ENCODE data around the gene AP3S1. TPM values are rescaled to one million over a fixed set of nuclear protein-coding genes. Genes with fewer than 3 reads are reported as not detected.

The AP3S1 gene
- total RNA-seq, 4 donors from 2014 or later: 59.6 to 86.9 (median 77.6) TPM

GRCh38 chr5:115849258-115849798, 7.6 kb downstream of the AP3S1 start:
- TF ChIP-seq, protein P1, sequence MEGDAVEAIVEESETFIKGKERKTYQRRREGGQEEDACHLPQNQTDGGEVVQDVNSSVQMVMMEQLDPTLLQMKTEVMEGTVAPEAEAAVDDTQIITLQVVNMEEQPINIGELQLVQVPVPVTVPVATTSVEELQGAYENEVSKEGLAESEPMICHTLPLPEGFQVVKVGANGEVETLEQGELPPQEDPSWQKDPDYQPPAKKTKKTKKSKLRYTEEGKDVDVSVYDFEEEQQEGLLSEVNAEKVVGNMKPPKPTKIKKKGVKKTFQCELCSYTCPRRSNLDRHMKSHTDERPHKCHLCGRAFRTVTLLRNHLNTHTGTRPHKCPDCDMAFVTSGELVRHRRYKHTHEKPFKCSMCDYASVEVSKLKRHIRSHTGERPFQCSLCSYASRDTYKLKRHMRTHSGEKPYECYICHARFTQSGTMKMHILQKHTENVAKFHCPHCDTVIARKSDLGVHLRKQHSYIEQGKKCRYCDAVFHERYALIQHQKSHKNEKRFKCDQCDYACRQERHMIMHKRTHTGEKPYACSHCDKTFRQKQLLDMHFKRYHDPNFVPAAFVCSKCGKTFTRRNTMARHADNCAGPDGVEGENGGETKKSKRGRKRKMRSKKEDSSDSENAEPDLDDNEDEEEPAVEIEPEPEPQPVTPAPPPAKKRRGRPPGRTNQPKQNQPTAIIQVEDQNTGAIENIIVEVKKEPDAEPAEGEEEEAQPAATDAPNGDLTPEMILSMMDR (IDR thresholded peaks at IDR 0.05): no peak
- ATAC-seq (ENCODE audit: low FRiP score) (no peak), DNase-seq (ENCODE audit: low spot score) (no peak)

DNA sequence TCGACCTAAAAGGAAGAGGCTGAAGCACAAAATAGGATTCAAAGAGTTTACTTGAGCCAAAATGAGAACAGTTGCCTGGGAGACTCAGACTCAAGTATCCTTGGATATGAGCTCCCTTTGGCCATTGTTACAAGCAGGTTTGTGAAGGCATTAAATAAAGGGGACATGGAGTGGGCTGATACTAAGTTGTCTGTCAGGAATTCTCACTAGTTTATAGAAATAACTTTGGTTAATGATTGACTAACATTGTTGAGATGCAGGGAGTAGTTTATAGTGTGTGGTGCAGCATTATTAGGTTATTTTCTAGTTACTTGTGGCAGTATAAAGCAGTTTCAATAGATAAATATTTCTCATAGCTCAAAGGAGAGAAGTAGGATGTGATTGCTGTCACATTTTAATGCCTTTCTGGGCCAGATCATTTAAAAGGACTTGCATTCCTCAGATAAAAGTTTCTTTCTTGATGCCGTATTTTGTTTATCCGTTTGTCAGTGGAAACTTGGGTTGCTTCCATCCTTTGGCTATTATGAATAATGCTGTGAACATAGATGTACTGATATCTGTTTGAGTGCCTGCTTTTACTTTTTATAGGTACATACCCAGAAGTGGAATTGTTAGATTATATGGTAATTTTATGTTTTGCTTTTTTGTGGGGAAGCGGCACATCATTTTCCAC, 9.1 kb downstream of the AP3S1 start:
- ATAC-seq (ENCODE audit: low FRiP score): no peak

DNA sequence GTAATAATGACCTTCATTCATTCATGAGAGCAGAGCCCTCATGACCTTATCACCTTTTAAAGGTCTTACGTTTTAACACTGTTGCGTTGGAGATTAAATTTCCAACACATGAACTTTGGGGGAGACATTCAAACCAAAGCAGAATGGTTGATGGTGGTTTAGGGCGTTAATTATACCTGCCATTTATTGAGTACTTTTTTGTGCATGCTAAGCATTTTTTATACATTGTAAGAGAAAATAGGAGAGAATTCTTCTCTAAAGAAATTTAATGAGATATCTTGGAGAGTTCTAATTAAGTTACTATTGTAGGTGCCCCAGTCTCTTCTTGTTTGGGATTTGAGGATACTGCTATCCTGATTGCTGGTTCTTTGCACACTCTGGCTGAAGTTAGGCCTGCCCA, 12.4 kb downstream of the AP3S1 start:
- DNase-seq (ENCODE audit: low spot score) (no peak), ATAC-seq (ENCODE audit: low FRiP score) (no peak)
- TF ChIP-seq, protein P1 (IDR thresholded peaks at IDR 0.05): no peak

More for the DNA sequence above, 9.1 kb downstream of the AP3S1 start:
- no peak for DNase-seq (ENCODE audit: low spot score)
- TF ChIP-seq, protein P1 (IDR thresholded peaks at IDR 0.05): no peak

DNA sequence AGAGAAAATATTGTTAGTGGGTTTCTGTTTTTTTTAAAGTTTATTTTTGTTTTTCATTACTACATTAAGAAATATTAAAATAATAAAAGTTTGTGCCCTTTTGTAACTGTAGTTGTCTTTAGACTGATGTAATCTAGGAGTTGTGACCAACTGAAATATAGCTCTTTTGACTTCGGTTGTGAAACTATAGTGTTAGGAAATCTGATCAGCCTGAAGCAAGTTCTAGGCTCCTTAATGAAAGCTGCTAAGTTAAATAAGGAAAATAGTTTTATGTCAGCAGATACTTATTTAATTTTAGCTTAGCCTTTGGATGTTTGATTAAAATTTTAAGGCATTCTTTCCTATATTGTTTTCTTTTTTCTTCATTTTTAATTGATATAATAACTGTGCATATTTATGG, 14.2 kb downstream of the AP3S1 start:
- DNase-seq (ENCODE audit: low spot score) (no peak), ATAC-seq (ENCODE audit: low FRiP score) (no peak)
- TF ChIP-seq, protein P1 (IDR thresholded peaks at IDR 0.05): no peak

DNA sequence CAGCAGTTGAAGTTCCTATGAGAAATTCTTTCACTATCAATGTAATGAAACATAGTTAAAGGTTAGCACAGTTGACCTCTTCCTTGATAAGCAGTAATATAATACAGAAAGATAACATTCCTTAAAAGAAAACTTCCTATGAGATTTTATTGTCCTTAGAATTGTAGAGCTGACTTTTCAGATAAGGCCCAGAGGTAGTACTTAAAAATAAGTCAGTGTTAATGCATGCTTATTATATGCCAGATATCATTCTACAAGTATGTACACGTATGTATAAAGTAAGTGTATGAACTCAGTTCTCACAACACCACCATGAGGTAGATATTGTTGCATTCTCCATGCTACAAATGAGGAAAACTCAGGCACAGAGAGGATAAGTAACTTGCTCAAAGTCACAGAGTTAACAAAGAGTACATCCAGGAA, 15.3 kb downstream of the AP3S1 start:
- ATAC-seq (ENCODE audit: low FRiP score) (no peak), DNase-seq (ENCODE audit: low spot score) (no peak)
- TF ChIP-seq, protein P1 (IDR thresholded peaks at IDR 0.05): no peak

DNA sequence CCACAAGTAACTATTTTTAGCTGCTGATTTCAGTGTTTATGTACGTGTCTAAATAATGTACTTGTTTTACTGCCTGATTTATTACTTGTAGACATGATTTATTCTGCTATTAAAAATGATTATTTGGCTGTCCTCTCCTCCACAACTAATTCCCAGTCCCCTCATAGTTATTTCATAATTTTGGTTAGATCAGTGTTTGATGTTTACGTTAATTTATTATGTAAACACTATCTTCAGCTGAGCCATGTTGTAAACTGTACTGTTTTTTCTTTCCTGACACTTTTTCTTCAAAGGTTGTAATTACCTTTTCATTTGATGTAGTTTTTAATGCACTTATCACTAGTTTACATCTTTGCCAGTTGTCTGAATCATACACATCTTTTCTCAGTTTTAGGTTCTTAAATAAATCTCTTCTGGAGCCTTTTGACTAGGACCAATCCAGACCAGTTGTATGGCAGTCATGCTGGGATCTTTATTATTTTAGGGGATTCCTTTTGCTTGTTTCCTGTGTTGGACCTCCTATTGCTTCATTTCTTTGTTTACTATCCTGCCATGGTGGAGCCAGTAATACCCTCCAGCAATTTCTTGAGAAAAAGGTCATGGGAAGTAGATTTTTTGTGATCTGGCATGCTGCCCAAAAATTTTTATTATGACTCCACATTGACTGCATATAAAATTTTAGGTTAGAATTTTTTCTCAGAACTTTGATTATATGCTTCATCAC, 16.1 kb downstream of the AP3S1 start:
- ATAC-seq (ENCODE audit: low FRiP score) (no peak), DNase-seq (ENCODE audit: low spot score) (no peak)
- TF ChIP-seq, protein P1 (IDR thresholded peaks at IDR 0.05): no peak
